NT2/D1 (cell line): Measurements from ENCODE around the gene SNX13.

Source experiments
- DNase-seq: peaks from one replicate; pipeline ENCODE4 v3.0.0-alpha.2; 2011; ENCODE audit warnings: low read depth, low spot score
- H3K27me3 ChIP-seq: 2 replicates; pipeline ENCODE4 v1.6.0; 2011; ENCODE audit warnings: mild to moderate bottlenecking; ENCODE audit not compliant: insufficient read length, insufficient read depth
- H3K36me3 ChIP-seq: 2 replicates; pipeline ENCODE4 v1.6.1; 2011; ENCODE audit warnings: mild to moderate bottlenecking, low read length, mixed read lengths; ENCODE audit not compliant: insufficient read depth, insufficient read length
- H3K4me1 ChIP-seq: 2 replicates; pipeline ENCODE4 v1.5.1; 2011; ENCODE audit not compliant: insufficient read depth, insufficient read length
- H3K4me3 ChIP-seq: 2 replicates; pipeline ENCODE4 v1.5.1; 2011; ENCODE audit warnings: low read depth; ENCODE audit not compliant: insufficient read length
- H3K9ac ChIP-seq: 2 replicates; pipeline ENCODE4 v1.6.0; 2011; ENCODE audit warnings: low read depth; ENCODE audit not compliant: insufficient read length
- H3K9me3 ChIP-seq: 2 replicates; pipeline ENCODE4 v1.5.1; 2011; ENCODE audit warnings: mild to moderate bottlenecking, low read length; ENCODE audit not compliant: insufficient read depth
- SUZ12 ChIP-seq: IDR thresholded peaks from 2 replicates; pipeline ENCODE4 v1.6.1; 2011; ENCODE audit not compliant: insufficient read length, insufficient read depth; ENCODE audit errors: extremely low read depth
- YY1 ChIP-seq: IDR thresholded peaks from 2 replicates; pipeline ENCODE4 v1.6.1; 2011; ENCODE audit not compliant: insufficient read length, insufficient read depth
- ZNF274 ChIP-seq: IDR thresholded peaks from 2 replicates; pipeline ENCODE4 v1.6.1; 2011; ENCODE audit warnings: mild to moderate bottlenecking, low read depth, low read length

Gene SNX13

DNA sequence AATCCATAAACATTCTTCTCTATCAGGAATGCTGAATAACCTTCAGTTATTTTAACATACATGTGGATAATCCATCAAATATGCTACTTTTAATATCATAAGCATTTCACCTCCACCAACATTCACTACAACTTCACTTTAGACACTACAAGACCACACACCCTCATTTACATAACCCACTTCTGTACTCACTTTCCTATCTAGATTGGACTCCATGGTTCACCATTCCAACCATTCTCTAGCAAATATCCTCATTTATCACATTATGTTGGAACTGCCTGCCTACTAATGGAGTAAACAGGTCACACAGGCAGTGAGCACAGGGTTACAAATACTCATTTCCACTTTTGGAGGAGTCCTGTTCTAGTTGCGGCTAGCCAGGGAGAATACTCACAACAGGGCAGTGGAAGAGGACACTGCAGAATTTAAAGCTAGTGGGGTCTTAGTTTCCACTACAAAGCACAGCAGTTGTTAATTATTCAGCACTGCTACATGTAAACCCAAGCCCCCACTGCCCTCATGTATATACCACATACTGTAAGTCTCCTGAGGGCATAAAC is 18.4 kb downstream of the SNX13 start:
- no peaks in the 10 kb centered on the region for H3K4me1 ChIP-seq
- H3K9ac ChIP-seq = no peak overlapping the region
- H3K9me3 ChIP-seq = peaks cover 9% of the 10 kb centered on the region
- DNase-seq = no peak
- no peaks in the 10 kb centered on the region for H3K27me3 ChIP-seq
- H3K4me3 ChIP-seq = no peak overlapping the region
- H3K36me3 ChIP-seq = no peaks in the 10 kb centered on the region
- TF ChIP-seq SUZ12 = no peak

DNA sequence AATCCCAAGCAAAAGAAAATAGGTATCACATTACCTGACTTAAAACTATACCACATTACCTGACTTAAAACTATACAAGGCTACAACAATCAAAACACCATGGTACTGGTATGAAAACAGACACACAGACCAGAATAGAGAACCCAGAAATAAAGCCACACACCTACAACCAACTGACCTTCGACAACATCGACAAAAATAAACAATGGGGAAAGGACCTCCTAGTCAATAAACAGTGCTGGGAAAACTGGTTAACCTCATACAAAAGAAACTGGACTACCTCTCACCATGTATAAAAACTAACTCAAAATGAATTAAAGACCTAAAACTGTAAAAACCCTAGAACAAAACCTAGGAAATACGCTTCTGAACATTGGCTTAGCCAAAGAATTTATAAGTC is 22.5 kb downstream of the SNX13 start:
- Histone ChIP-seq H3K9ac (no peak overlapping the region), H3K9me3 (peaks cover 14% of the 10 kb centered on the region), H3K4me3 (no peak overlapping the region), H3K27me3 (no peaks in the 10 kb centered on the region), H3K4me1 (no peaks in the 10 kb centered on the region), H3K36me3 (no peaks in the 10 kb centered on the region)
- no peak for DNase-seq
- TF ChIP-seq ZNF274 = no peak
- no peak for TF ChIP-seq SUZ12
- TF ChIP-seq YY1 = no peak

DNA sequence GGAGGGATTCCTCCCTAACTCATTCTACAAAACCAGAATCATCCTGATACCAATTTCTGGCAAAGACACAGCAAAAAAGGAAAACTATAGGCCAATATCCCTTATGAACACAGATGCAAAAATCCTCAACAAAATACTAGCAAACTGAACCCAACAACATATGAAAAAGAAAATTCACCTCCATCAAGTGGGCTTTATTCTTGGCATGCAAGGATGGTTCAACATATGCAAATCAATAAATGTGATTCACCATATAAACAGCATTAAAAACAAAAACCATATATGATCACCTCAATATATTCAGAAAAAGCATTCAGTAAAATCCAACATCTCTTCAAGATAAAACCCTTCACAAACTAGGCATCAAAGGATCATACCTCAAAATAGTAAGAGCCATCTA is 23.5 kb downstream of the SNX13 start:
- TF ChIP-seq SUZ12 (no peak), ZNF274 (no peak), YY1 (no peak)
- no peaks in the 10 kb centered on the region for H3K4me1 ChIP-seq
- no peaks in the 10 kb centered on the region for H3K27me3 ChIP-seq
- DNase-seq = no peak
- H3K9me3 ChIP-seq = peaks cover 14% of the 10 kb centered on the region
- no peak overlapping the region for H3K9ac ChIP-seq
- no peaks in the 10 kb centered on the region for H3K36me3 ChIP-seq
- no peak overlapping the region for H3K4me3 ChIP-seq

DNA sequence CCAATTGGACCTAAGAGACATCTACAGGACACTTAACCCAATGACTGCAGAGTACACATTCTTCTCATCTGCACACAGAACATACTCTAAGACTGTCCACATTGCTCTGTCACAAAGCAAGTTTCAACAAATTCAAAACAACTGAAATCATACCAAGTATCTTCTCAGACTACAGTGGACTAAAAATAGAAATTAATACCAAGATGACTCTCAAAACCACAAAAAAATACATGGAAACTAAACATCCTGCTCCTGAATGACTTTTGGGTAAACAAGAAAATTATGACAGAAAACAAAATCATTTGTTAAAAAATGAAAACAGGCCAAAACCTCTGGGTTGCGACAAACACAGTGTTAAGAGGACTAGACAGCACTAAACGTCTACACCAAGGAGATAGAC is 24.5 kb downstream of the SNX13 start:
- no peaks in the 10 kb centered on the region for H3K27me3 ChIP-seq
- H3K9me3 ChIP-seq = peaks cover 14% of the 10 kb centered on the region
- no peak for DNase-seq
- no peaks in the 10 kb centered on the region for H3K36me3 ChIP-seq
- no peak overlapping the region for H3K9ac ChIP-seq
- H3K4me3 ChIP-seq = no peak overlapping the region
- TF ChIP-seq ZNF274 (no peak), SUZ12 (no peak), YY1 (no peak)
- no peaks in the 10 kb centered on the region for H3K4me1 ChIP-seq

DNA sequence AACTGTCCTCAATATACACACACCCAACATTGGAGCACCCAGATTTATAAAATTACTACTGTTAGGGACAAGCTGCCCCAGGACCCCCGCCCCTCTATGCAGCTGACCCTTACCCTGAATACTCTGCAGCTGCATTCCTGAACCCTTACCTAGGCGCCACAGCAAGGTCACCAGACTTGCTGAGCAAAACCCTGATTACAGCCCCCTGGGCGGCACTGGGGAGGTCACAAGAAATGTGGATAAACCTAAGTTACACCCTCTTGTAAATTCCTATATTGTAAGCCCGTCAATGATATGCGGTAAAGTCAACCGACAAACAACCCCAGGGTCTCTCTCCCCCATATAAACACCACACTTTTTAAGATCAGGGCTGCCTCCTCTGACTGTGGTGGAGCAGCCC is 25.1 kb downstream of the SNX13 start:
- Histone ChIP-seq H3K4me1 (no peaks in the 10 kb centered on the region), H3K36me3 (no peaks in the 10 kb centered on the region), H3K27me3 (no peaks in the 10 kb centered on the region), H3K4me3 (no peak overlapping the region), H3K9ac (no peak overlapping the region), H3K9me3 (peaks cover 14% of the 10 kb centered on the region)
- DNase-seq = no peak
- no peak for TF ChIP-seq SUZ12
- TF ChIP-seq YY1 = no peak
- no peak for TF ChIP-seq ZNF274

DNA sequence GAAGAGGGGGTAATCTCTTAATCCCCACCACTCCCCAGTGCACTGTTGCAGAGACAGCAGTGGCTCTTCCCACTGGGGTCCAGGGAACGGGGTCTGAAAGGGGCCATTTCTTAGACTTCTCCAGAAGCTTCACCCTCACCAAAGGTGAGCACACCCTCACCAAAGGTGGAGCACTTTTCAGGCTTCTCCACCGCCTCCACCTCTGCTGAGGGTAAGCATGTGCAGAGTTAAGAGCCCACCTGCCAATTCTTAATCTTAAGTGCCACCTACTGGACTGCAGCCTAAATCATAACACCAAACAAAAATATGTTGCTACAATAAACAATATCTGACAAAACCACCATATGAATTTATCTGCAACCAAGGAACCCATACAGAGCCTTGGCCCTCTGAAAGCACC is 27.0 kb downstream of the SNX13 start:
- TF ChIP-seq ZNF274 (no peak), SUZ12 (no peak), YY1 (no peak)
- H3K27me3 ChIP-seq = no peaks in the 10 kb centered on the region
- H3K9ac ChIP-seq = no peak overlapping the region
- no peaks in the 10 kb centered on the region for H3K4me1 ChIP-seq
- no peak overlapping the region for H3K4me3 ChIP-seq
- DNase-seq = no peak
- no peaks in the 10 kb centered on the region for H3K36me3 ChIP-seq
- H3K9me3 ChIP-seq = peaks cover 14% of the 10 kb centered on the region

DNA sequence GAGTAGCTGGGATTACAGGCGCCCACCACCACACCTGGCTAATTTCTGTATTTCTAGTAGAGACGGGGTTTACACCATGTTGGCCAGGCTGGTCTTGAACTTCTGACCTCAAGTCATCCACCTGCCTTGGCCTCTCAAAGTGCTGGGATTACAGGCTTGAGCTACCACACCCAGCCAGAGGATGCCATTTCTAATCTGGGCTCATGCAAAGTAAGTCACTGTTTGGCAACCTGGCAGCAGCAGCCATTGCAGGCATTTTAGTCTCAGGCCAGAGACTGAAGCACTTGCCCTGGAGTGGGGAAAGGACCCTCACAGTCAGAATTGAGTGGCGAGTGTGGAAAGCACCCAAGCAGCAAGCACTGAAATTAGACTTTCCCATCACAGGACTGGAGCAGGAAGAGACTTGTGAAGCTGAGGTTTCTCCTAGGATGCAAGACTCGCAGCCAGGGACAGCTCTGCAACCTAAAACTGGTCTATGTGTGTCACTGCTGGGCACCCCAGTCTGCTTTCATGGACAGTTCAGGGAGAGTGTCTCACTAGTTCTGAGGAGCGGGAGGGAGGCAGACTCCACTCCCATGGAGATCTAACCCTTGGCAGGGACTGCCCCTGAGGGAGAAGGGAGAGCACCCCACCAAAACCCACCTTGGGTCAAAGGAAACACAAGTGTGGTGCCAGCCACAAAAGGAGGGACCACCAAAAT is 27.6 kb downstream of the SNX13 start:
- no peak for TF ChIP-seq ZNF274
- TF ChIP-seq SUZ12 = no peak
- no peak for TF ChIP-seq YY1

DNA sequence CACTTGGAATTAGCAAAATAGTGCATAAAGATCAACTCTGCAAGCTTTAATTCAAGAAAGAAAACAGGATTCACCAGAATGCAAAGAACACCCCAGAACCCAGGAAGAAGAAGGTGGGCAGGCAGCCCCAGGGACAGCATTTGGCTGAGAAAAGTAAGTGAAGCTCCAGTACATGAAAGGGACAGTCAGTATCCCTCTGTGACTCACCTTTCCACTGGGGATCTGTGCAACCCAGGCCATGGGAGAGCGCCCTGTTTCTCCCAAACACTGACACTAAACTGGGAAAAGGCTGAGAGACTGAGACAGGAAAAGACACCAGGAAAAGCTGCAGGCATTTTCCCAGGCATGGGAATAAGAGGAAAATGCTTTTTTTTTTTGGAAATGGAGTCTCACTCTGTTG is 28.2 kb downstream of the SNX13 start:
- no peaks in the 10 kb centered on the region for H3K4me1 ChIP-seq
- DNase-seq = no peak
- H3K9ac ChIP-seq = no peak overlapping the region
- TF ChIP-seq YY1 (no peak), ZNF274 (no peak), SUZ12 (no peak)
- peaks cover 3% of the 10 kb centered on the region for H3K36me3 ChIP-seq
- H3K4me3 ChIP-seq = no peak overlapping the region
- no peaks in the 10 kb centered on the region for H3K27me3 ChIP-seq
- peaks cover 6% of the 10 kb centered on the region for H3K9me3 ChIP-seq

More for the DNA sequence above, 27.6 kb downstream of the SNX13 start:
- Histone ChIP-seq H3K4me3 (no peak overlapping the region), H3K27me3 (no peaks in the 10 kb centered on the region), H3K36me3 (no peaks in the 10 kb centered on the region), H3K9ac (no peak overlapping the region), H3K4me1 (no peaks in the 10 kb centered on the region), H3K9me3 (peaks cover 12% of the 10 kb centered on the region)
- no peak for DNase-seq
